PC-9 (cell line): Measurements from ENCODE around the gene GAB2. TPM values are rescaled to one million over a fixed set of nuclear protein-coding genes. Genes with fewer than 3 reads are reported as not detected.

ENCODE experiments used
- BruUV-seq: library from RNA; stranded (reverse); fragments of 400-500 nt; replicated peaks from 2 replicates; lab custom pipeline; 2021; lab: Mats Ljungman, UMichigan
- CTCF ChIA-PET: fragments of 300-600 bp; sonication (Branson Sonifier 250); formaldehyde crosslinking; loops from one replicate; lab custom pipeline; 2022; ENCODE audit warnings: antibody characterized with exemption; lab: Charles Lee
- POLR2A ChIA-PET: fragments of 300-600 bp; sonication (Branson Sonifier 250); formaldehyde crosslinking; loops from one replicate; lab custom pipeline; 2022; ENCODE audit warnings: antibody characterized with exemption; ENCODE audit not compliant: unreplicated experiment; lab: Charles Lee
- DNase-seq, 2 experiments: peaks; one replicate each; pipeline versions ENCODE4 v3.0.0 to v3.0.0-alpha.2; 2015 to 2022; ENCODE audit warnings: mixed read lengths in 1 of 2
- H2AFZ ChIP-seq: fragments of 200-600 bp; sonication (generic); 2 replicates; pipeline ENCODE4 v1.8.1; 2017; ENCODE audit warnings: antibody characterized with exemption
- H3F3A ChIP-seq: fragments of 200-600 bp; sonication (generic); 2 replicates; pipeline ENCODE4 v1.8.1; 2017; ENCODE audit warnings: antibody characterized with exemption, mild to moderate bottlenecking, low read depth; ENCODE audit not compliant: insufficient read depth
- H3K27ac ChIP-seq: fragments of 200-600 bp; sonication (generic); 2 replicates; pipeline ENCODE4 v1.6.1; 2016; ENCODE audit warnings: mixed run types
- H3K27me3 ChIP-seq: fragments of 200-600 bp; sonication (generic); 2 replicates; pipeline ENCODE4 v1.6.1; 2016; ENCODE audit warnings: low read depth, mixed run types; ENCODE audit not compliant: insufficient read depth
- H3K36me3 ChIP-seq: fragments of 200-600 bp; sonication (generic); 2 replicates; pipeline ENCODE4 v1.6.1; 2016; ENCODE audit warnings: low read depth, mixed run types
- H3K4me1 ChIP-seq: fragments of 200-600 bp; sonication (generic); replicated peaks from 2 replicates; pipeline ENCODE4 v1.6.1; 2016; ENCODE audit warnings: mixed run types; ENCODE audit not compliant: insufficient read depth
- H3K4me2 ChIP-seq: fragments of 200-600 bp; sonication (generic); 2 replicates; pipeline ENCODE4 v1.6.1; 2017; ENCODE audit warnings: mixed run types
- H3K4me3 ChIP-seq: fragments of 200-600 bp; sonication (generic); 2 replicates; pipeline ENCODE4 v1.6.1; 2016; ENCODE audit warnings: mixed run types
- H3K79me2 ChIP-seq: fragments of 200-600 bp; sonication (generic); 2 replicates; pipeline ENCODE4 v1.6.1; 2017; ENCODE audit warnings: low read depth, mixed run types
- H3K9me2 ChIP-seq: fragments of 200-600 bp; sonication (generic); 2 replicates; pipeline ENCODE4 v1.8.1; 2017; ENCODE audit warnings: mild to moderate bottlenecking; ENCODE audit not compliant: insufficient read depth
- H3K9me3 ChIP-seq: fragments of 200-600 bp; sonication (generic); 2 replicates; pipeline ENCODE4 v1.8.1; 2016; ENCODE audit warnings: low read depth; ENCODE audit not compliant: insufficient read depth
- H4K20me1 ChIP-seq: fragments of 200-600 bp; sonication (generic); 2 replicates; pipeline ENCODE4 v1.8.1; 2017; ENCODE audit not compliant: insufficient read depth
- CTCF ChIP-seq: fragments of 200-600 bp; sonication (generic); conservative IDR thresholded peaks from 2 replicates; pipeline ENCODE4 v1.6.1; 2017; ENCODE audit warnings: mixed run types, antibody characterized with exemption, mild to moderate bottlenecking, moderate library complexity
- EZH2 ChIP-seq: fragments of 200-600 bp; sonication (generic); IDR thresholded peaks from 2 replicates; pipeline ENCODE4 v1.8.0; 2017; ENCODE audit warnings: antibody characterized with exemption, low read depth
- intact Hi-C: fragments of 100-400 bp; cut with micrococcal nuclease; formaldehyde crosslinking; loops from one replicate; pipeline ENCODE4 v1.10.0; 2022; ENCODE audit not compliant: unreplicated experiment
- total RNA-seq: library from RNA; stranded (reverse); gene quantifications from 2 replicates; pipeline ENCODE4 v1.2.3, GENCODE V29; 2021

GAB2 gene
- total RNA-seq, 1 experiment from 2014 or later: 17.5 TPM

- POLR2A ChIA-PET: no interaction called here
These were observed 10.6 kb upstream of the GAB2 start for GRCh38 chr11:78428266-78428636.

GRCh38 chr11:78427615-78428265 is 10.1 kb upstream of the GAB2 start:
- Histone ChIP-seq H2AFZ (no peak overlapping the region), H4K20me1 (no peaks in the 10 kb centered on the region), H3K4me2 (no peak overlapping the region), H3K27me3 (no peaks in the 10 kb centered on the region), H3K79me2 (no peaks in the 10 kb centered on the region), H3K9me3 (no peaks in the 10 kb centered on the region), H3F3A (no peaks in the 10 kb centered on the region), H3K4me1 (no peaks in the 10 kb centered on the region; the same call in 1 of the 2 replicates), H3K4me3 (no peak overlapping the region), H3K36me3 (no peaks in the 10 kb centered on the region), H3K27ac (no peak overlapping the region), H3K9me2 (no peaks in the 10 kb centered on the region)
- CTCF ChIA-PET: no interaction called here
- no peak for TF ChIP-seq EZH2
- no peak for TF ChIP-seq CTCF
- intact Hi-C loops: no loop called here
- POLR2A ChIA-PET: interaction anchor here (0.6 kb wide), 1 partner anchor 1113 kb away, joined by 3 read pairs; no protein-coding TSS in a partner anchor
- no TSS peak for BruUV-seq
- DNase-seq: peak in 1 of 2 experiments; percentile 28

More at GRCh38 chr11:78428266-78428636, 10.6 kb upstream of the GAB2 start:
- H4K20me1 ChIP-seq: no peaks in the 10 kb centered on the region
- CTCF ChIA-PET: no interaction called here
- no peak overlapping the region for H3K4me3 ChIP-seq
- H3K9me2 ChIP-seq: no peaks in the 10 kb centered on the region
- H3K4me1 ChIP-seq: no peaks in the 10 kb centered on the region; the same call in 1 of the 2 replicates
- intact Hi-C loops: no loop called here
- TF ChIP-seq CTCF (no peak), EZH2 (no peak)
- H3K4me2 ChIP-seq: no peak overlapping the region
- no peaks in the 10 kb centered on the region for H3K79me2 ChIP-seq
- no peaks in the 10 kb centered on the region for H3F3A ChIP-seq
- DNase-seq: peak in 1 of 2 experiments; percentile 19
- H3K27me3 ChIP-seq: no peaks in the 10 kb centered on the region
- H2AFZ ChIP-seq: no peak overlapping the region
- no TSS peak for BruUV-seq
- no peaks in the 10 kb centered on the region for H3K36me3 ChIP-seq
- no peaks in the 10 kb centered on the region for H3K9me3 ChIP-seq
- no peak overlapping the region for H3K27ac ChIP-seq

- no peaks in the 10 kb centered on the region for H3K4me1 ChIP-seq
- H3K27me3 ChIP-seq: no peaks in the 10 kb centered on the region
- H3K9me3 ChIP-seq: no peaks in the 10 kb centered on the region
- H3F3A ChIP-seq: 0 out of 2 replicates have a peak, but pooled peaks cover 1% of the 10 kb centered on the region
- no peak overlapping the region for H3K4me2 ChIP-seq
- no peaks in the 10 kb centered on the region for H4K20me1 ChIP-seq
- H2AFZ ChIP-seq: no peak overlapping the region
- POLR2A ChIA-PET: interaction anchor here (0.6 kb wide), 1 partner anchor 1112 kb away, joined by 3 read pairs; no protein-coding TSS in a partner anchor
- H3K79me2 ChIP-seq: no peaks in the 10 kb centered on the region
- no peak overlapping the region for H3K4me3 ChIP-seq
- TF ChIP-seq CTCF: no peak
- no peak for TF ChIP-seq EZH2
- DNase-seq: peak in 1 of 2 experiments; percentile 36
- no peaks in the 10 kb centered on the region for H3K9me2 ChIP-seq
- CTCF ChIA-PET: no interaction called here
- no peaks in the 10 kb centered on the region for H3K36me3 ChIP-seq
- BruUV-seq: no TSS peak
- intact Hi-C loops: no loop called here
- H3K27ac ChIP-seq: no peak overlapping the region
These were observed 9.2 kb upstream of the GAB2 start for GRCh38 chr11:78426845-78427244.
